WTC11 (cell line): ENCODE measurements around the gene CAPN9.

ENCODE experiments used
- CTCF ChIP-seq: fragments of 200-600 bp; IDR thresholded peaks from 2 replicates; pipeline ENCODE4 v1.8.0; 2022; ENCODE audit warnings: antibody characterized with exemption
- ELF4 ChIP-seq: sonication (generic); formaldehyde crosslinking; IDR thresholded peaks from 2 replicates; pipeline ENCODE4 v1.8.1; 2022; ENCODE audit warnings: low read depth, mild to moderate bottlenecking, moderate library complexity, missing genetic modification reagents
- FOXJ3 ChIP-seq: sonication (generic); formaldehyde crosslinking; IDR thresholded peaks from 2 replicates; pipeline ENCODE4 v1.9.0; 2021; ENCODE audit warnings: missing genetic modification reagents, mild to moderate bottlenecking, borderline replicate concordance
- GABPB1 ChIP-seq: sonication (generic); formaldehyde crosslinking; IDR thresholded peaks from 2 replicates; pipeline ENCODE4 v1.8.1; 2023; ENCODE audit warnings: mild to moderate bottlenecking, missing genetic modification reagents
- GRHL2 ChIP-seq: fragments of 250-450 bp; sonication (Bioruptor Pico); IDR thresholded peaks from 2 replicates; pipeline ENCODE4 v1.8.0; 2022; ENCODE audit warnings: mild to moderate bottlenecking, moderate library complexity; ENCODE audit not compliant: insufficient replicate concordance, severe bottlenecking
- KAT7 ChIP-seq: sonication (generic); formaldehyde crosslinking; IDR thresholded peaks from 2 replicates; pipeline ENCODE4 v1.8.1; 2023; ENCODE audit warnings: missing genetic modification reagents, mild to moderate bottlenecking, borderline replicate concordance
- MXD4 ChIP-seq: fragments of 250-450 bp; sonication (Bioruptor Pico); IDR thresholded peaks from 2 replicates; pipeline ENCODE4 v1.8.0; 2021; ENCODE audit warnings: mild to moderate bottlenecking, moderate library complexity, borderline replicate concordance
- SP1 ChIP-seq: sonication (generic); formaldehyde crosslinking; conservative IDR thresholded peaks from 2 replicates; pipeline ENCODE4 v1.8.1; 2022; ENCODE audit warnings: missing genetic modification reagents
- ZNF232 ChIP-seq: sonication (generic); formaldehyde crosslinking; IDR thresholded peaks from 2 replicates; pipeline ENCODE4 v1.8.0; 2022; ENCODE audit warnings: mild to moderate bottlenecking, missing genetic modification reagents
- ZNF263 ChIP-seq: sonication (generic); formaldehyde crosslinking; IDR thresholded peaks from 2 replicates; pipeline ENCODE4 v1.8.1; 2022; ENCODE audit warnings: low read depth, mild to moderate bottlenecking, moderate library complexity, missing genetic modification reagents
- ZNF512 ChIP-seq: sonication (generic); formaldehyde crosslinking; IDR thresholded peaks from 2 replicates; pipeline ENCODE4 v1.8.1; 2022; ENCODE audit warnings: missing genetic modification reagents, borderline replicate concordance
- TF ChIP-seq, protein P1 (sequence below): sonication (generic); formaldehyde crosslinking; IDR thresholded peaks from 2 replicates; pipeline ENCODE4 v1.8.0; 2022; ENCODE audit warnings: mild to moderate bottlenecking, missing genetic modification reagents

- TF ChIP-seq CTCF (no peak), SP1 (no peak), ELF4 (CRISPR knock-in tag) (no peak), ZNF263 (CRISPR knock-in tag) (no peak), KAT7 (CRISPR knock-in tag) (no peak), MXD4 (CRISPR knock-in tag) (no peak), GABPB1 (CRISPR knock-in tag) (no peak), ZNF232 (no peak), GRHL2 (CRISPR knock-in tag) (no peak), FOXJ3 (no peak), ZNF512 (CRISPR knock-in tag) (no peak)
- TF ChIP-seq, protein P1, sequence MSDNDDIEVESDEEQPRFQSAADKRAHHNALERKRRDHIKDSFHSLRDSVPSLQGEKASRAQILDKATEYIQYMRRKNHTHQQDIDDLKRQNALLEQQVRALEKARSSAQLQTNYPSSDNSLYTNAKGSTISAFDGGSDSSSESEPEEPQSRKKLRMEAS (CRISPR knock-in tag): no peak
Measured at GRCh38 chr1:230768903-230769570, 21.8 kb downstream of the CAPN9 start.
